NCI-H446 treated with DMSO at 0.1 percent for 48 hours (cell line): ENCODE measurements around the gene KRTAP4-1.
"Not testable (repeated sequence)": the region's sequence is repeated elsewhere in the genome, so short reads cannot be mapped to it uniquely, and the experiment has no call there.

ENCODE experiments used
- DNase-seq: peaks from one replicate; lab custom pipeline; 2025; lab: John Stamatoyannopoulos, UW

Gene KRTAP4-1

DNA sequence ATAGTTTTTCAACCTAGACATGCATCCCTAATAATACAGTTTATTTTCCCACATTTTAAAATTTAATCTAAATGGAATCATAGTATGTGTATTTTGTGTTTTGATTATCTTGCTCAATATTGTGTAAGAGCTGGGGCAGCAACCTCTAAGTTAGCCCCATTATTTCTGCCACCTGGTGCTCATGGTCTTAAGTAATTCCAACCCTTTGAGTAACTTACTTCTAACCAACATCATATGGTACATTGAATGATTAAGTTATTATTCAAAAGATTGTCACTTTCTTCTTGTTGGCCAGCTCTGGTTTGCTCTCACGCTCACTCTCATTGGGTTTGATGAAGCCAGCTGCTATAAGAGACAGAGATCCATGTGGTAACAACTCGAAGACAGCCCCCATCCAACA, 12.8 kb downstream of the KRTAP4-1 start:
- no peak for DNase-seq

DNA sequence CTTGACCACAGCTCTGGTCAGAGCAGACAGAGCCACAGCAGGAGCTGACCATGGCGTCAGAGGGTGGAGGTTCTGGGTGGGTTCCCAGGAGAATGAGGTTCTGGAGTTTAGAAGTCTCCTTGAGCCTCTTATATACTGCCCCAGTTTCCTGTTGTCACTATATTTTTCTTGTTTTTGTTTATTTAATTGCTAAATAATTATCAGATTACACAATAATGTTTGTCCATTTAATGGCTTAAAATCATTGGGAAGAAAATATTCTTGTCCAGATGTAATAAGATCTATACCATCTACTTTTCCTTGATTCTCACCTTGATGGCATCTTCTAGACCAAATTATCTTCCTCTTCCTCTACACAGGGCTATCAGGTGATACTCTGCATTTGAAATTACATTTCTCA, 16.6 kb downstream of the KRTAP4-1 start, which contains the start of gene KRTAP4-3:
Gene KRTAP4-3 (minus strand): TSS at position 101 of the 400 bp plus-strand sequence. CDS start 49 bp downstream, at position 52.
- DNase-seq, result no peak

DNA sequence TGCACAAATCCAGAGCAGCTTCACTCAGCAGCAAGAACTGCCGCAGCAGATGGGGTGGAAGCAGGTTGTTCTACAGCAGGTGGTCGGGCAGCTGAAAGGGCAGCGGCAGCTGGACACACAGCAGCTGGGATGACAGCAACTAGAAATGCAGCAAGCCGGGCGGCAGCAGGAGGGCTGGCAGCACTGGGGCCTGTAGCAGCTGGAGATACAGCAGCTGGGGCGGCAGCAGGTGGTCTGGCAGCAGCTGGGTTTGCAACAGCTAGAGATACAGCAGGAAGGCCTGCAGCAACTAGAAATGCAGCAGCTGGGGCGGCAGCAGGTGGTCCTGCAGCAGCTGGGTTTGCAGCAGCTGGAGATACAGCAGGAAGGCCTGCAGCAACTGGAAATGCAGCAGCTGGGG, 17.1 kb downstream of the KRTAP4-1 start:
- DNase-seq, result no peak

DNA sequence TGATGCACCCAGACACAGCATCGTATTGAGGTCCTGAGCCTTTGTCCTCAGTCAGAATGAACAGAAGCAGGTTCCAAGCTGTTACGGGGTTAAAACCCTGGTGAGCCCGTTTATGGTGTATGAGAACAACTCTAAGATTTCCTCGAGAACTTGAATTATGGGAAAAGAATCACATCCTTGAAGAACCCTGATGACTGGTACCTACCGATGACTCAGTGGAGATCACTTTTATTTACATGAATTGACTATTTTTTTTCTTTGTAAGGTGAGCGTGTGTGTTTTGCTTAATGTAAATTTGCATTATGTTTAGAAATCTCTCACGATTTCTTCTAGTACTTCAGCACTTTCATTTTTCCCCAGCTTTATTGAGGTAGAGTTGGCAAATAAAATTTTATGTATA, 20.9 kb downstream of the KRTAP4-1 start:
- DNase-seq, result no peak

DNA sequence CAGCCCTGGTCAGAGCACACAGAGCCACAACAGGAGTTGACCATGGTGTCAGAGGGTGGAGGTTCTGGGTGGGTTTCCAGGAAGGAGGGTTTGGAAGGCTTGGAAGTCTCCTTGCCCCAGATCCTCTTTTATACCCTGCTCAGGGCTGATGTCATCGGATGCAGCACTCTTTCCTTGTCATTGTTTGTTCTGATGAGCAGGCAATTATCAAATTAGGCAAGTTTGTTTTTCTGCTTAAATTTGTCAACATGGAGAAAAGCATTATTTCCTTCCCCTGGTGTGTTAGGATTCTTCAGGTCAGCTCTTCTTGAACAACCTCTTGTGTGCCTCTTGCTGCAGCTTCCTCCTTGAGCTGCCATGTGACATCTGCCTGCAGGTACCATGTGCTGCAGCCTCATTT, 24.1 kb downstream of the KRTAP4-1 start, which contains the start of gene KRTAP4-4:
Gene KRTAP4-4 (minus strand): TSS at position 101 of the 400 bp plus-strand sequence. CDS start 57 bp downstream, at position 44.
- no peak for DNase-seq

DNA sequence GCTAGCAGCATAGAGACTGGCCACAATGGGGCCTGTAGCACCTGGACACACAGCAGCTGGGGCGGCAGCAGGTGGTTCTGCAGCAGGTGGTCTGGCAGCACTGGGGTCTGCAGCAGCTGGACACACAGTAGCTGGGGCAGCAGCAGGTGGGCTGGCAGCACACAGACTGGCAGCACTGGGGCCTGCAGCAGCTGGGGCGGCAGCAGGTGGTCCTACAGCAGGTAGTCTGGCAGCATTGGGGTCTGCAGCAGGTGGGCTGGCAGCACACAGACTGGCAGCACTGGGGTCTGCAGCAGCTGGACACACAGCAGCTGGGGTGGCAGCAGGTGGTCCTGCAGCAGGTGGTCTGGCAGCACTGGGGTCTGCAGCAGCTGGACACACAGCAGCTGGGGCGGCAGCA, 24.5 kb downstream of the KRTAP4-1 start:
- DNase-seq, result not testable (repeated sequence)

DNA sequence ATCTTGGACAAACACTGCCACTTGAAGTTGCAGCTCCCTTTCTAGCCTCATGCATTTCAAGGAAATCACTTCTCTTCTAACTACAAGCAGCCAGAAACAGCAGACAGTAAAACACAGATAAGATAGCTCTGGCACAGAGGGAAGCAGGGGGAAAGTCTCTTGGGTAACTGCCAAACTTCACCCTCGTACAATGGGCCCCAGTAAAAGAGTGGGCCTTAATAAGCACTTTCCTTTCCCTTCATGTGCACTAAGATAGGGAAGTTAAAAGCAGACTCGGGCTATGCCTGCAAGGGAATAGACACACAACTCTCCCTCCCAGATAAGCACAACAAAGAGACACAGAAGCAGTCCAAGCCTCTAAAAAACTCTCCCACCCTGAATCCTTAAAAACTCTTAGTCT, 30.9 kb downstream of the KRTAP4-1 start:
- no peak for DNase-seq

DNA sequence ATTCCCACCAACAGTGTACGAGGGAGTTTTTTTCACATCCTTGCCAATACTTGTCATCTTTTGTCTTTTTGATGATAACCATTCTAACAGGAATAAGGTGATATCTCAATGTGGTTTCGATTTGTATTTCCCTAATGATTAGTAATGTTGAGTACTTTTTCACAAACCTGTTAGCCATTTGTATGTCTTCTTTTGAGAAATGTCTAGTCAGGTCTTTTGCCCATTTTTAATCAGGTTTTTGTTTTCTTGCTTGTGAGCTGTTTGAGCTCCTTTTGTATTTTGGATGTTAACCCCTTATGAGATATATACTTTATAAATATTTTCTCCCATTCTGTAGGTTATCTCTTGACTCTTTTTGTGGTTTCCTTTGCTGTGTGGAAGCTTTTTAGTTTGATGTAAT, 33.2 kb downstream of the KRTAP4-1 start:
- DNase-seq, result no peak

DNA sequence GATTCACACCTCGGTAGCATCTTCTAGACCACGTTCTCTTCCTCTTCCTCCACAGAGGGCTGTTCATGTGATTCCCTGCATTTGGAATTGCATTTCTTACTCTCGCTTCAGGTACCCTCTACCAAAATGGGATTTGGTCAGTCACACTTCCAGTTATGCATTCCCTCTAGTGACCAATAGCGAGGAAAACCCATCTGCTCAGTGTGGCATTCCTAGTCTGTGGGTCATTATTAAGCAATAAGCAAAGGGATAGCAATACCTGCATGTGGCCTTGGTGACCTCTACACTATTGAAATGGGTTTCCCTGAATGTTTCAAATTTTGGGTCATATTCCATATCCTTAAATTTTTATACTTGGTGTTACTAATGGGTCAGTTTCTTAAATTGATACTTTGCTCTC, 34.7 kb downstream of the KRTAP4-1 start:
- DNase-seq, result no peak

DNA sequence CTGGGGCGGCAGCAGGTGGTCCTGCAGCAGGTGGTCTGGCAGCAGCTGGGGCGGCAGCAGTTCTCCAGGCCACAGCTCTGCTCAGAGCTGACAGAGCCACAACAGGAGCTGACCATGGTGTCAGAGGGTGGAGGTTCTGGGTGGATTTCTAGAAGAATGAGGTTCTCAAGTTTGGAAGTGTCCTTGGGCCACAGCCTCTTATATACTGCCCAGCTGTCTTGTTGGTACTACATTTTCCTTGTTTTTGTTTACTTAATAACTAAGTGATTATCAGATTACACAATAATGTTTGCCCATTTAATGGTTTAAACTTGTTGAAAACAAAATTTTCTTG, 35.1 kb downstream of the KRTAP4-1 start, which contains the start of gene KRTAP4-5:
Gene KRTAP4-5 (minus strand): TSS at position 174 of the 334 bp plus-strand sequence. CDS start 58 bp downstream, at position 116.
- DNase-seq, result no peak

DNA sequence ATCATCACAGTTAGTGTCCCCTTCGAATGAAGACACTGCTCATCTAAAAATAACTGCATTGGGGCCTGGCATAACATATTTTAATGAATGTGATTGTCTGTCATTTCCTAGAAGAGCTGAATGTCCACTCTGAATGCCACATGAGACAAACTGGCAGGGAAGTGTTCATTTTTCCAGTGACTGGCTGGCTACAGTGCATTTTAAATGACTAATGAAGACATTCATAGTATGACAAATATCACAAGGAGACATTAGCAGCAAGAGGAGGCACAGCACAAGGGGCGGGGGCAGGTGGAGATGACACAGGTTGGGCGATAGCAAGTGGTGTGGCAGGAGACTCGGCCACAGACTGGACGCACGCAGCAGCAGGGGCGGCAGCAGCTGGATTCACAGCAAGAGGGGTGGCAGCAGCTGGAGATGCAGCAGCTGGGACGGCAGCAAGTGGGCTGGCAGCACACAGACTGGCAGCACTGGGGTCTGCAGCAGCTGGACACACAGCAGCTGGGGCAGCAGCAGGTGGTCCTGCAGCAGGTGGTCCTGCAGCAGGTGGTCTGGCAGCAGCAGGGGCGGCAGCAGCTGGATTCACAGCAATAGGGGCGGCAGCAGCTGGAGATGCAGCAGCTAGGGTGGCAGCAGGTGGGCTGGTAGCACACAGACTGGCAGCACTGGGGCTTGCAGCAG, 35.6 kb downstream of the KRTAP4-1 start:
- DNase-seq, result not testable (repeated sequence)

DNA sequence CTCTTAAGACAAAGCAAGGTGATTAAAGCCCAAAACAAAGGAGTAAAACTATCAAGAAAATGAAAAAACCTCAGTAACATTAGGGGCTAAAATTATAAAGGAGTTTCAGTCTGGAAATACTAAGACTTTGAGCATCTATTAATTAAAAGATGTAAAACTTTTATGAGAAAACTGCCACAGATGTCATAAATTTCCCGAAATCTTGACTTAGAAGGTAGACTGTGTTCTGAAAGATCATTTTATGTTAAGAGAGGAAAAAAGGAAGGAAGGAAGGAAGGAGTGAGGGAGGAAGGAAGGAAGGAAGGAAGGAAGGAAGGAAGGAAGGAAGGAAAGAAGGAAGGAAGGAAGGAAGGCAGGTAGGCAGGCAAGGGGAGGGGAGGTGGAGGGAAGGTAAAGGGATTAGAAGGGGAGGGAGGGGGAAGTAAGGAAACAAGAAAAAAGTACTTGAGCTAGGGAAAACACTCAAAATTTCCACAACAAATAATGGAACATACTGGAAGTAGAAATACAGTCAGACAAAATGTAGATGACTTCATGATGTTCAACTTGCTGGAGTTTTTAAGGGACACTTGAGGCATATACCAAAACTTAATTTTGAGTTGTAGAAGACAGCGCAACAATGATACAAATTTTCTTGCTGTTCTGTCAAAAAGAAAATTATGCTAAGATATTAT, 37.0 kb downstream of the KRTAP4-1 start:
- no peak for DNase-seq

DNA sequence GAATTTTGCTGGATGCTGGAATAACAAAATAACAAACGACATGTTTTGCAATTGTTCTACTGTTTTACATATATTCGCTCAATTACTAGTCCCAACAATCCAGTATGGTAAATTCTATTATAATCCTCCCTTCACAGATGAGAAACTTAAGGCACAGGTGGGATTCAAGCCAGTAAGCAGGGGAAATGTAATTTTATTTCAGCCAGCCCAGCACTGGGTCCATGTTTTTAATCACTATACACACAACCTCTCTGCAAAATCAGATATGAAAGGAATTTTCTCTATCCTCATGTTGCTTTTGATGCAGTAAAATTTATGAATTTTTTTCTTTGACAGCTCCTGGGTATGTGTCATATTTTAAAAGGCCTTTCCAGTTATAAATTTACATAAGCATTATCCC, 39.5 kb downstream of the KRTAP4-1 start:
- no peak for DNase-seq

DNA sequence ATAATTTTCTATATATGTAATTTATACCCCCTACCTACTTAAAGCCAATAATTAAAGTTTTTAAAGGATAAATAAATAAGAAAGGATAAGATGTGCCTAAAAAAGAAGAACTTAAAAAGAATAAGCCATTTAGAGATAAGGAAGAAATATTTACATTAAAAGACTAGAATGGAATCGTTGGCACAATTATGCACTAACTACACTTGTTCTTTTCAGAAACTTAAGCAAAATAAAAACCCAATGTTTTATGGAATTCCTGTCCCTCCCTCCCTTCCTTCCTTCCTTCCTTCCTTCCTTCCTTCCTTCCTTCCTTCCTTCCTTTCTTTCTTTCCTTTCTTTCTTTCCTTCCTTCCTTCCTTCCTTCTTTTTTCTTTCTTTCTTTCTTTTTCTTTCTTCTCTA, 39.9 kb downstream of the KRTAP4-1 start:
- DNase-seq, result no peak

DNA sequence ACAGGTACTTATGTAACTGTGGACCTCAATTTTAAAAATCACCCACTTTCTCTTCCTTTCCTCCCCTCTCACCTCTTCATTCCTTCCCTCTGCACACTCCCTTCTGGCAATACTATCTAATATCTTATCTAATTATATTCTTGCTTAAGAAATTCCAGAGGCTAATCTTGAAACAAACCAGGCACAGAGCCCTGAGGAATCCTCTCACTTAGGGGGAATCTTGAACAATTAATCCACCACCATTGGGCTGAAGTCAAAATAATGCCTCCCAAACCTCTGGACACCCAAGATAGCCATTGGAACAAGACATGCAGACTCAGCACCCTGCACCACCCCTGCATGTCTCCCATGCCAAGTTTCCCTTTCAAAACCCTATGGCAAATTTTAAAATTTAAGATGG, 43.4 kb downstream of the KRTAP4-1 start:
- DNase-seq, result no peak

DNA sequence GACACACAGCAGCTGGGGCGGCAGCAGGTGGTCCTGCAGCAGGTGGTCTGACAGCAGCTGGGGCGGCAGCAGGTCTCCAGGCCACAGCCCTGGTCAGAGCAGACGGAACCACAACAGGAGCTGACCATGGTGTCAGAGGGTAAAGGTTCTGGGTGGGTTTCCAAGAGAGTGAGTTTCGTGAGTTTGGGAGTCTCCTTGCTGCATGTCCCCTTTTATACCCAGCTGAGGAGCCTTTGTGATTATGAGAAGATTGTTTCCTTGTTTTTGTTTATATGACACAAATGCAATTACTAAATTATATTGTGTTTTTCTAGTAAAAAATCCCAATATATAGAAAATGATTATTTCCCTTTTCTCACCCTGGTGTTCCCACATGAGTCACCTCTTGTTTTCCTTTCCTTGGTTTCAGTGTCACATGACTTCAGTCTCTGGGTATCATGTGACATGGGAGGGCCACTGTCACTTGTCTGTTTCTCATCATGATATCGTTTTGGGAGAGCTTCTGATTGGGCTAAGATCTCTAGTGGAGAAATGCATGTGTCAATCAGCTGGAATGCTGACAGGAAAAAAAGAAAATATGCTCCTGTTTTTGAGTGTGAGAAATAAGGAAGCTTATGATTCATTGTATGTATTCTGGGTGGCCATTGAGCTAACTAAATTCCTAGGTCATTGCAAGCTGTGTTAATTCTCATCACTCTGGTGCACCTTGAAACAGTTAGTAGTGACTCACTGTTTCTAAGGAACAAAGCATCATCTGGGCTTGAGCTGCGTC, 44.2 kb downstream of the KRTAP4-1 start, which contains the start of gene KRTAP4-6:
Gene KRTAP4-6 (minus strand): TSS at position 185 of the 772 bp plus-strand sequence. CDS start 57 bp downstream, at position 128.
- DNase-seq, result no peak

DNA sequence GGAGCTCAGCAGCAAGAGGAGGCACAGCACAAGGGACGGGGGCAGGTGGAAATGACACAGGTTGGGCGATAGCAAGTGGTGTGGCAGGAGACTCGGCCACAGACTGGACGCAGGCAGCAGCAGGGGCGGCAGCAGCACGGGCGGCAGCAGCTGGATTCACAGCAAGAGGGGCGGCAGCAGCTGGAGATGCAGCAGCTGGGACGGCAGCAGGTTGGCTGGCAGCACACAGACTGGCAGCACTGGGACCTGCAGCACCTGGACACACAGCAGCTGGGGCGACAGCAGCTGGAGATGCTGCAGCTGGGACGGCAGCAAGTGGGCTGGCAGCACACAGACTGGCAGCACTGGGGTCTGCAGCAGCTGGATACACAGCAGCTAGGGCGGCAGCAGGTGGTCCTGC, 44.8 kb downstream of the KRTAP4-1 start:
- not testable (repeated sequence) for DNase-seq
